ENCODE data around the gene ZBTB5.

DNA sequence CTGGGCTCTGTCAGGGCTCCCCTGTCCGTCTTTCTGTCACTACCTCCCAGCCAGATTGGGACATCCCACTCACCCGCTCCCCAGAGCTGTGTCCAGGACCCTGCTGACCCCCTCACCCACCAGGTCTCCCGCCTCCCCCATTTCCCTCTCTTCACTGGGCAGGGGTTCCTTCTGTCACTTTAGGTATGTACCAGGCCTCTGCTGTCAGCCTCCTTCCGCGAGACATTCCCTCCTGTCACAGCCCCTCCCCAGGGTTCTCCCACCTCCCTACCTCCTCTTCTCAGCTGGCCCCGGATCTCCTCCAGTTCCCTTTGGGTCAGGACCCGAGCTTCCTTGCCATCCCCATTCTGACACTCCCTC is 21.0 kb upstream of the ZBTB5 start:
- TF ChIP-seq CTCF (IDR thresholded peaks at IDR 0.05) = no peak
- no peak for TF ChIP-seq POLR2A (IDR thresholded peaks at IDR 0.05)
